ENCODE measurements around the gene ZNF366.

Gene ZNF366

DNA sequence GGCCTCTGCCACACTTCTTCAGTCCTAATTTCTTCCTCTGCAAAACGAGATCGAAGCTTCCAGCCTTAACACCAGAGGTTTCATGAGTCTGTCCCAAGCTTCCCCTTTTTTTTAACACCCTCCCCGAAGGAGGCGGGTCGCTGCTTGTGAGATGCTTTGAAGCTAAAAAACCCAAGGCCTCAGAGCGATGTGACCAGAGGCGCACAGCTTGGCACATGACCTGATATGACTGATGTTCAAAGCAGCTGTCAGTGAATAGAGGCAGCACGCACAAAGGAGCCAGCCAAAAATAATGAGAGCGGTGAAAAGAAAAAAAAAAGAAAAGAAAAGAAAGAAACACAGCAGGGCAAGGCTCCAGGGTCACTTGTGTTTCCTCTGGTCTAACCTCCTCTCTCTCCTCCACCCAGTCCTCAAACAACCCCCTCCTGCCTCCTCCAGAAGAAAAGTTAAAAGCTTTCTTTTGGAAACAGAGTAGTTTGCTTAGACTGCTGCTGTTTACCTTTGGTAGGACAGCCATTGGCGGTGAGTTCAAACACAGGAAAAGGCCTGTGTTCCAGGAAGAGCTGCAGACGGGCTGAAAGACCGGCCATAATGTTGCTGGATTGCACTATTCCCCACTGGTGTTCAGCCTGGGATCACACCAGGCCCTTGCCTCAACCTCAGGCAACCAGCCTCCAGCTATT, 10.9 kb upstream of the ZNF366 start:
- no peak for ATAC-seq

GRCh38 chr5:72516916-72517315, 9.7 kb upstream of the ZNF366 start:
- no peak for ATAC-seq

DNA sequence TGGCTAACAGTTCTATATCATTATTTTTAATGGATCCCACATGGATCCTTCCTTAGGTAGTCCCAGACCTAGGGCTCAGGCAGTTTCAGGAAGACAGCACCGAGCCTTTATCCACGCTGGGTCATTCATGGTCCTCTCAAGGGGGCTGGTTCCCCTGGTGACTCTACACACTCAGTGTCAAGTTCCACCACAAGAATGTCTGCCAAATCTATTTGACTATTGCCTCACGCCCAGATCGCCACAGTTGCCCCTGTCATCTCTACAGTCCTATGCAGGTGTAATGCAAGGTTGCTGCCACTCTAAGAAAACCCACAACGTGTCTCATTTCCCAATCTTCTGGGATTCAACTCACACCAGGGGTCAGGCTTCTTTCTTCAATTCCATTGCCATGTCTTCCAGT, 8.0 kb upstream of the ZNF366 start:
- no peak for ATAC-seq

DNA sequence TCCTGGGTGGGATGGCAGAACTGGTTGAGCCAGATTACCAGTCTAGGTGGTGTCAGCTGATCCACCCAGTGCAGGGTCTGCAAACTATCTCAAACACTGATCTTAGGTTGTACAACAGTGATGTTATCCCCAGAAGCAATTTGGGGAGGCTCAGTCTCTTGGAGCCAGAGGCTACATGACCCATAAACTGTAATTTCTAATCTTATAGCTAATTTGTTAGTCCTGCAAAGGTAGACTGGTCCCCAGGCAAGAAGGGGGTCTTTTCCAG, 5.3 kb upstream of the ZNF366 start:
- no peak for ATAC-seq

- ATAC-seq: no peak
Observed at GRCh38 chr5:72511774-72512592, 4.8 kb upstream of the ZNF366 start.

DNA sequence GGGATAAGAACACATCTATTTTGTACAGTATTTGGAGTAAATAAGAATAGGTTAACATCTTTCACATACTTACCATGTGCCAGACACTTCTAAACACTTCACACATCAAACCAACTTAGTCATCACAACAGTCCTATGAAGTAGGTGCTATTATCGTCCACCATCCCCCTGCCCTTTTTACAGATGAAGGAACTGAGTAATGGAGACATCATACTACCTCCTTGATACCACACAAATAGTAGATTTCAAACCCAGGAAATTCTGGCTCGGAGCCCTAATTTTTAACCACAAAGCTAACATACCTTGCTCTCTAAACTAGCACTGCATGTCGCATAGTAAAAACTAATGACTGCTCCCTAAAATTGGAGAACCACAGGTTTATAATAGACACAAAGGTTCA, 4.2 kb upstream of the ZNF366 start:
- peak in 1 of 2 donors; percentile 30 for ATAC-seq

DNA sequence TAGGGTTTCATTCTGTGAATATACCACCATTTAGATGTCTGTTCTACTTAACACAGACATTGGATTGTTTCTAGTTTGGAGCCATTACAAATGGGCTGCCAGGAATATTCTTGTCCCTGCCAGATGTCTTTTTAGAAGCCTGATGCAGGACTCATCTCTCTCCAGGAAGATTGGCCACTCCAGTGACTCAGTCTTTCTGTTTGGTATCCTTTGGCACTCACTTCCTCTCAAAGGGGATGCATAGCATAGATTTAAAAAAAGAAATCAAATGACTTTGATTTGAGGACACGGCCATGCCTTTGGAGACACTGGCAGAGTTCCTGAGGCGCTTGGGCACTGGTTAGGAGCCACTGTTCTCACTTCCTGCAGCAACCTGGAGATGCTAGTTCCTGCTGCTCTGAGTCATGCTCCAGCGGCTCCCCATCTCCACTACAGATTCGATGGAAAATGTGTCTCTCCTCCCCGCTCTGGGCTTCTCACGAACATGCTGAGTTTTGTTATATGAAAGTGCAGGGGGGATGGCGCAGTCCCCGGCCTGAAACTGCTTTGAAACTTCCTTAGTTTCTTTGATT, 3.5 kb upstream of the ZNF366 start:
- ATAC-seq: no peak

GRCh38 chr5:72509401-72509800, 2.2 kb upstream of the ZNF366 start:
- ATAC-seq: no peak

DNA sequence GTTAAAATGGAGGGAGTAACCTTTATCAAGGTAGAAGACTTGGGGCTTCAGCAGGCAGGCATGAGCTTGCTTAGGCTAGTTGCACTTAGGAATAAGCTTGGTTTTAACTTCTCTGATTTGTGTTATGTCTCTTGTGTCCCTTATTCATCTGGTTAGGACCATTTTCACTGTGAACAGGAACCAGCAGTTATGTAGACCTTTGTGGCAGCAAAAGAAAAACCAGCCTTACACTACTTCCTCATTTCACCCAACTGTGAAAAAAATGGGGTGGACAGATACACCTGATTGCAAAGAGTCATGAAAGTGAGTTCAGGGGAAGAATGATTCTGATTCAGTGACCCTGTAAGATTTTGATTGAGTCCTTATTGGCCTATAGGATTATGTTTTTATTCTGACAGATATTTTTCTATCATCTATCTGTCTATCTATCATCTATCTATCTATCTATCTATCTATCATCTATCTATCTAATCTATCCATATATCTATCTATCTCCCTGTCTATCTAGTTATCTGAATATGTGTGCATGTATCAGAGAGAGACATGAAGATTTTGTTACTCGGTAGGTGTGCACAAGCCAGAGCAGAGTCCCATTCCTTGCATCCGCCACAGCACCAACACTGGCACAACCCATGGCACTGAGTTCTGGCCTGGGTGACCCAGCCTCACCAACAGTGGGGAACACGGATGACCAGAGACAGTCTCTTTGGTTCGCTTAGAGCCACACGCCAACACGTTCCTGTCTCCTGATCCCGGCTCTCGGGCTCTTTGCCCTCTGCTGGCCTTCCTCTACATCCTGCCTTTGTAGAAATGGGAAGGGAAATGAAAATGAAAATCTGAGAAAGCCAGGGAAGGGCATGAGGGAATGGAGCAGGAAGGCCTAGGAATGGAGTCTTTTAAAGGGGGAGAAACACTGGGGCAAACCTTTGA, 1.3 kb upstream of the ZNF366 start:
- ATAC-seq: peak in 1 of 2 donors; percentile 21

DNA sequence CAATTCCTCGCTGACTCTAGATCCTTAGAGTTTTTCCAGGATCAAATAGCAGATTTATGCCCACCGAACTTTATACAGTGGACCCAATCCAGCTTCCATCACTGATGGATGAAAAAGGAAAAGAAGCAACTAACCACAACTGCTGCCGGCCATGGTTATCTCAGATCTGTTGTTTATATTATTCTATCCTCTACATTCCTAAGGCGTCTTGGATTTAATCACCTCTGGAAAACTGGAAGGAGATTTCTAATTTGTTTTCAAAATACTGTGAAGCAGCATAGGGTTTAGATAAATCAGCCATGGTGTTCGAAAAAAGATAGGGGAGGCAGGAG, 663 bp upstream of the ZNF366 start:
- no peak for ATAC-seq

- no peak for ATAC-seq
Observed at GRCh38 chr5:72506158-72506549, 1.1 kb downstream of the ZNF366 start.

DNA sequence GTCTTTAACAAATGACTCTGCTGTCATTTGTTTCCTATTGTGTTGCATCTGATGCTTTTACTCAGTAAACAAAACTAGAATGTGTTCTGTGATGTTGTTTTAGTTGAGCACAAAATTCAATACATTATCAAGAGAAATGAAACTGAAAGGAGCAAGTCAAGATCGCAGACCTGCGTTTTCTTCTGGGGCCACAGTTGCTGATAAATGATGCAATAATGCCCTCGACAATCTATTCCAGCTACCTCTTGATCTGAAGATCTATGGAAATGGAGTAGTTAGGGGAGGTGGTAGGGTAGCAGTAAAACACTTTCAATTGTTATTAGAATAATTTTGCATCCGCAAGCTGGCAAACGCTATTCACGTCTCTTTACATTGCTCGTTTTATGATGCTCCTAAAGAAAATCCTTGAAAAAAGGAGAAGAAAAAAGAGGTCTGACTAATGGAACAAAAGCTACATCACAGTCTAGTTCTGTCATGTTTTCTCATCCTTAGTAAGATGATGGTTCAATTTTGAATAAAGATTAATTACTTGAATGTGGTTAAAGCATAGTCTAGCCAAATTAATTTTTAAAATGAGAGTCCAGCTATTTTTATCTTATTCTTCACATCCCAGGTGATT, 1.6 kb downstream of the ZNF366 start:
- ATAC-seq: no peak

GRCh38 chr5:72505016-72505415, 2.2 kb downstream of the ZNF366 start:
- ATAC-seq: no peak

DNA sequence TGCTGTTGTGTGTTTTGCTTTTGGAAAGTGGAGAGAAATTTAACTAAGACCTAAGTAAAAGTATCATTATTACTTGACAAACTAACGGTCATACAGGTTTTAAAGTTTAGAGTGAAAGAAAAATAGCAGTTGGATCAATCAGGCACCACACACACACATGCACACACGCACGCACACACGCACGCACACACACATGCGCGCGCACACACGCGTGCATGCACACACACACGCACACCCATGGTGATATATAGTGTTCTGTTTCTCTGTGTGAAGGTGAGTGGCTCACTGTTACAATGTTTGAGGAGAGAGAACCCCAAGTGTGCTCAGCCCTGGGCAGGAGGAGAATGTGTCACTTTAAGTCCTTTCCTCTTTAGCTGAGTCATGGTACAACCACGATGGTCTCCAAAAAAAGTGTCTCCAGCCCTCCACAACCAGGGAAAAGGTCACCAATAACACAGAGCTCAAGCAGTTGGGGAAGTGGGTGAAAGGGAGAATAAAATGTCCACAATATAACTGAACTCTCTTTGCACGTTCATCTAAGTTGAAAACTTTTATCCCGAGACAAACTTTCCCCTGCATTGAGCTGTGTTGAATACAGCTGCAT, 3.2 kb downstream of the ZNF366 start:
- ATAC-seq: peak in 1 of 2 donors; percentile 18

DNA sequence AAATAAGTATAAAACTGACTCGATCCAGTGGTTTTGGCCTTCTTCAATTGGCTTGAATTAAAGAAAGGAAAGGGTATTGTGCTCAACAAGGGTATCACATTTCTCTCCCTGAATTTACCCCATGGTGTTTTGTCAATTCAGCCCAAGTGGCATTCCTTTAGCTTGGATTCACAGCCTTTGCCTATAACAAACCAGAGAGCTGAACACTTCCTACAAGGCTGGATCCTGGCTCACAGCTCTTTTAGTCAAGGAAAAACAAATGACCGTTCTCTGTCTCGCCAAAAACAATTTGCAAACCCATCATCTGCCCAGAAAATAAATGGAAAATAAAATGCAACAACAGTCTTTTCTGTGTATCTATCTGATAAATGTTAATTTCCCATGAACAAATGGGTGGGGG, 5.7 kb downstream of the ZNF366 start:
- ATAC-seq: no peak

- ATAC-seq: no peak
Observed at GRCh38 chr5:72499730-72500129, 7.5 kb downstream of the ZNF366 start.

- ATAC-seq: no peak
Observed at GRCh38 chr5:72499090-72499489, 8.1 kb downstream of the ZNF366 start.

DNA sequence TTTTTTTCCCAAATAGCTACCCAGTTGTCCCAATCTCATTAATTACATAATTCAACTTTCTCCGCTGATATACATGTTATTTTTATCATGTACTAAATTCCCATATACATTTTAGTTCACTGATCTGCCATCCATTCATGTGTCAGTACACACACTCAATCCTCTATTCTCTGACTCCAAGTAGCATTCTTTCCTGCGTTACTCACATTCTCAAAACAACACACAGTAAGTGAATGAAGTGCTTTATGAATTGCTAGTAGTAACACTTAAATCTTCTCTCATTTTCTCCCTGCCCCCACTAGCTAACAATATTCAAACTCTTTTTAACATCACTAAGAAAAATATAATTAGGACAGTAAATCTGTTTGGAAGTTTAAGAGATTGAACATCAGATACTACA, 8.9 kb downstream of the ZNF366 start:
- ATAC-seq: no peak

GRCh38 chr5:72497823-72498222, 9.4 kb downstream of the ZNF366 start:
- no peak for ATAC-seq

- ATAC-seq: no peak
Observed at GRCh38 chr5:72495410-72495809, 11.8 kb downstream of the ZNF366 start.

DNA sequence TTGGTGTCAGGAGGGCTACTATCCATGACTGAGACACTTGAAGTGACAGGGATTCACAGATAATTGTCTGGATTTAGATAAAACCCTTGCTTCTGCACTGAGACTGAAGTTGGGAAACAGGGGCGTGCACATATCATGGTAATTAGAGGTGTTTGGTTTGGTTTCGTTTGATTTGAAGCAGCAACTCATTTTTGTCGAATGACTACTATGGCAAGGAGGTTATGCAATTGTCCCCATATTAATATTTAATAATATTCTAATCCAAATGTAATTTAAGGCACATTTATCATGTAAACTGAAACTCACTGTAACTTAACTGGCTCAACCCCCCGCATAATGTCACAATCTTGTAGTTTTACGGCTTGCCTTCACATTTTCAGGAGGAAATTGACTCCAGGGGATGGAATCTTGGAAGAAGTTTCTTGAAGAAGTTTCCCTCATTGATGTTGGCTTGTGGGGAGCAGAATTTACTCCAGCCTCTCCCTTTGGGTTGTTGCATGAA, 12.5 kb downstream of the ZNF366 start:
- no peak for ATAC-seq

- ATAC-seq: no peak
Observed at GRCh38 chr5:72489536-72489935, 17.7 kb downstream of the ZNF366 start.
